SK-MEL-5 (cell line): ENCODE data around the gene BCAP31. TPM values are rescaled to one million over a fixed set of nuclear protein-coding genes. Genes with fewer than 3 reads are reported as not detected.

Experiments
- DNase-seq: peaks from one replicate; pipeline ENCODE4 v3.0.0-alpha.2; 2016; ENCODE audit warnings: low read depth, low spot score
- in situ Hi-C: cut with HindIII; loops from 2 replicates; pipeline ENCODE4 v1.10.0; 2016; ENCODE audit warnings: low sequenced_read_pairs, high pct_unique_total_duplicates, low pct_unique_long_range_greater_than_20kb
- small RNA-seq, 2 experiments: library from RNA; depleted of rRNA; stranded (forward); fragments of <200 nt; gene quantifications; one replicate each; pipeline ENCODE3, GENCODE V24; 2014
- total RNA-seq: library from RNA; depleted of rRNA; stranded (reverse); fragments of >200 nt; shearing (Covaris generic); gene quantifications from 2 replicates; pipeline ENCODE4 v1.2.3, GENCODE V29; 2014; rRNA removed

Gene BCAP31
- total RNA-seq, 1 experiment from 2014 or later, result 363 TPM

GRCh38 chrX:153651540-153652079, 72.6 kb downstream of the BCAP31 start:
- in situ Hi-C loops, result no loop called here
- peak; percentile 44 for DNase-seq

- DNase-seq, result no peak
- in situ Hi-C loops, result no loop called here
These were observed 73.2 kb downstream of the BCAP31 start for GRCh38 chrX:153650959-153651358.

Small RNA genes lying within 50 kb of the gene (small RNA-seq; reads per million reads assigned to genes)
- gene RN7SL687P, result 0 reads per million in 2 experiments

Other genes with a start within 250 kb of the BCAP31 start
- gene BGN, start 229.4 kb downstream of the BCAP31 start, total RNA-seq, result not detected in 2 replicates
- gene ATP2B3, start 206.7 kb downstream of the BCAP31 start, total RNA-seq, result 0.05 TPM in 1 of 2 replicates, not detected in the other
- 44.4 and 45.2 TPM in 2 replicates for gene CCNQ, start 125.2 kb downstream of the BCAP31 start, total RNA-seq
- 6.1 and 6.8 TPM in 2 replicates for gene DUSP9, start 77.2 kb downstream of the BCAP31 start, total RNA-seq
- 0.64 and 0.87 TPM in 2 replicates for gene PNCK, start 50.6 kb downstream of the BCAP31 start, total RNA-seq
- 44.7 and 48.1 TPM in 2 replicates for gene SLC6A8, start 36.5 kb downstream of the BCAP31 start, total RNA-seq
- 39.1 and 43.5 TPM in 2 replicates for gene ABCD1, start 469 bp upstream of the BCAP31 start, total RNA-seq
- gene PLXNB3, start 39.9 kb upstream of the BCAP31 start, total RNA-seq, result 2.7 and 4.8 TPM in 2 replicates
- 0.05 TPM in 1 of 2 replicates, not detected in the other for gene SRPK3, start 56.7 kb upstream of the BCAP31 start, total RNA-seq
- 87.1 and 93.3 TPM in 2 replicates for gene IDH3G, start 70.0 kb upstream of the BCAP31 start, total RNA-seq
- 382 and 384 TPM in 2 replicates for gene SSR4, start 70.3 kb upstream of the BCAP31 start, total RNA-seq
- gene PDZD4, start 106.2 kb upstream of the BCAP31 start, total RNA-seq, result 14.6 and 15.2 TPM in 2 replicates
- gene L1CAM, start 161.8 kb upstream of the BCAP31 start, total RNA-seq, result 58.4 and 78.9 TPM in 2 replicates
- gene AVPR2, start 180.3 kb upstream of the BCAP31 start, total RNA-seq, result 0.26 and 0.27 TPM in 2 replicates
- 15.0 and 17.5 TPM in 2 replicates for gene ARHGAP4, start 201.9 kb upstream of the BCAP31 start, total RNA-seq
- 85.7 and 96.4 TPM in 2 replicates for gene NAA10, start 210.7 kb upstream of the BCAP31 start, total RNA-seq
- 12.3 and 13.4 TPM in 2 replicates for gene RENBP, start 220.3 kb upstream of the BCAP31 start, total RNA-seq
- 22.6 and 23.3 TPM in 2 replicates for gene HCFC1, start 247.4 kb upstream of the BCAP31 start, total RNA-seq
- 5.8 and 7.6 TPM in 2 replicates for gene TMEM187, start 248.4 kb upstream of the BCAP31 start, total RNA-seq